Measurements from ENCODE around the gene ARF3. TPM values are rescaled to one million over a fixed set of nuclear protein-coding genes. Genes with fewer than 3 reads are reported as not detected.
A peak's percentile ranks its signal among the peaks of the same experiment; 100 is the strongest.

ARF3 gene
- polyA plus RNA-seq, 1 of the 3 experiments (the other 2 are of a cell fraction): 204 TPM

- no peaks in the 10 kb centered on the region for H3K79me2 ChIP-seq (ENCODE audit: insufficient read depth)
- peak overlapping the region in 1 of 2 experiments; percentile 28; a peak in 2 of 4 replicates for H3K4me3 ChIP-seq (ENCODE audit: low read depth in 2 of 2, low read length in 1 of 2)
- H3F3A ChIP-seq (replicated peaks; ENCODE audit: insufficient read depth): peaks cover 10% of the 10 kb centered on the region
- no peaks in the 10 kb centered on the region for H3K27me3 ChIP-seq (ENCODE audit: insufficient read depth)
- DNase-seq: peak; percentile 90
- H3K36me3 ChIP-seq (replicated peaks in 1 of 2; ENCODE audit: control insufficient read depth in 1 of 2, insufficient read depth in 2 of 2, low read length in 1 of 2): peaks cover 10 to 13% of the 10 kb centered on the region in 2 experiments
- ChIA-PET POLR2A (no interaction called here), CTCF (interaction anchor here (1.0 to 33.0 kb wide), 14 partner anchors 9 to 182 kb away, joined by 3 to 935 read pairs (median 6); partner anchors contain the start of genes DDX23, PRKAG1, WNT1 and WNT10B)
- H3K9me3 ChIP-seq: no peaks in the 10 kb centered on the region
- 58% methylated on average over 27 of the region's 57 CpGs for WGBS (ENCODE audit: low lambda C conversion rate)
- H3K4me1 ChIP-seq (ENCODE audit: control insufficient read depth in 1 of 2, insufficient read depth in 2 of 2, low read depth in 1 of 2, low read length in 1 of 2): peaks cover 11 to 19% of the 10 kb centered on the region in 2 experiments; a peak in 3 of 4 replicates
- H4K20me1 ChIP-seq (ENCODE audit: insufficient read depth): no peaks in the 10 kb centered on the region
- no peak overlapping the region for H2AFZ ChIP-seq (ENCODE audit: low read depth)
- H3K27ac ChIP-seq (ENCODE audit: low read depth in 2 of 2, low read length in 1 of 2): no peak overlapping the region
- H3K9ac ChIP-seq: no peak overlapping the region
- TF ChIP-seq SIN3A (IDR thresholded peaks at IDR 0.05; ENCODE audit: borderline replicate concordance, low read depth, low read length) (no peak), NRF1 (IDR thresholded peaks at IDR 0.05; ENCODE audit: low read depth, low read length) (peak; percentile 24; the same call in 1 of the 2 replicates)
- H3K4me2 ChIP-seq: no peak overlapping the region; the same call in 1 of the 2 replicates
- H3K9me2 ChIP-seq: no peaks in the 10 kb centered on the region
Observed at GRCh38 chr12:48997719-48998496, 40.6 kb upstream of the ARF3 start.

GRCh38 chr12:48996794-48997718 is 39.8 kb upstream of the ARF3 start:
- Histone ChIP-seq H3K27ac (ENCODE audit: low read depth in 2 of 2, low read length in 1 of 2) (no peak overlapping the region), H3F3A (replicated peaks; ENCODE audit: insufficient read depth) (peaks cover 10% of the 10 kb centered on the region), H3K9me3 (no peaks in the 10 kb centered on the region), H3K36me3 (replicated peaks in 1 of 2; ENCODE audit: control insufficient read depth in 1 of 2, insufficient read depth in 2 of 2, low read length in 1 of 2) (peaks cover 5 to 8% of the 10 kb centered on the region in 2 experiments), H3K4me1 (ENCODE audit: control insufficient read depth in 1 of 2, insufficient read depth in 2 of 2, low read depth in 1 of 2, low read length in 1 of 2) (peaks cover 11 to 19% of the 10 kb centered on the region in 2 experiments; a peak in 3 of 4 replicates), H3K9me2 (no peaks in the 10 kb centered on the region), H4K20me1 (ENCODE audit: insufficient read depth) (no peaks in the 10 kb centered on the region), H2AFZ (ENCODE audit: low read depth) (no peak overlapping the region), H3K9ac (no peak overlapping the region), H3K4me2 (no peak overlapping the region), H3K4me3 (ENCODE audit: low read depth in 2 of 2, low read length in 1 of 2) (peak overlapping the region; percentile 23 to 44; a peak in 3 of 4 replicates), H3K79me2 (ENCODE audit: insufficient read depth) (no peaks in the 10 kb centered on the region), H3K27me3 (ENCODE audit: insufficient read depth) (no peaks in the 10 kb centered on the region)
- DNase-seq: peak; percentile 82
- POLR2A ChIA-PET: interaction anchor here (0.6 kb wide), 1 partner anchor 51 kb away, joined by 3 read pairs; no protein-coding TSS in a partner anchor
- no peak for TF ChIP-seq TCF12 (IDR thresholded peaks at IDR 0.05)
- TF ChIP-seq CTCF (IDR thresholded peaks at IDR 0.05): peak; percentile 61
- TF ChIP-seq RAD21 (IDR thresholded peaks at IDR 0.05; ENCODE audit: low read length): peak; percentile 39
- TF ChIP-seq NRF1 (IDR thresholded peaks at IDR 0.05; ENCODE audit: low read depth, low read length): no peak
- peak; percentile 37 for TF ChIP-seq SMC3 (IDR thresholded peaks at IDR 0.05; ENCODE audit: low read depth, low read length)
- CTCF ChIA-PET: interaction anchor here (0.6 to 33.0 kb wide), 21 partner anchors 9 to 181 kb away, joined by 3 to 935 read pairs (median 5); partner anchors contain the start of genes DDX23, PRKAG1, RND1 and WNT1
- 57% methylated on average over 43 of the region's 71 CpGs for WGBS (ENCODE audit: low lambda C conversion rate)

All from SK-N-SH (cell line).